Left lung (tissue), 10 donors: ENCODE data around the gene LRMDA. TPM values are rescaled to one million over a fixed set of nuclear protein-coding genes. Genes with fewer than 3 reads are reported as not detected.

ENCODE experiments used
- ATAC-seq: fragments of 200-7000 bp; cut with Tn5 transposase; one replicate; pipeline ENCODE4 v1.9.1; 2020; ENCODE audit warnings: moderate library complexity
- DNase-seq, 4 donors: peaks; one replicate each; pipeline ENCODE4 v3.0.0-alpha.2; 2013 to 2020
- H3K27ac ChIP-seq, 2 donors: fragments of 200-600 bp; sonication (generic) in 1 of 2; one replicate each; pipeline versions ENCODE4 v1.5.0 to v1.8.0; 2020 to 2021
- H3K27me3 ChIP-seq, 2 donors: fragments of 200-600 bp; sonication (generic) in 1 of 2; one replicate each; pipeline versions ENCODE4 v1.5.0 to v1.8.0; 2020 to 2021
- H3K36me3 ChIP-seq, 2 donors: fragments of 200-600 bp; sonication (generic) in 1 of 2; one replicate each; pipeline versions ENCODE4 v1.5.0 to v1.8.0; 2020 to 2021
- H3K4me1 ChIP-seq, 2 donors: fragments of 200-600 bp; one replicate each; pipeline ENCODE4 v1.8.0; 2021
- H3K4me3 ChIP-seq, 2 donors: fragments of 200-600 bp; sonication (generic) in 1 of 2; one replicate each; pipeline versions ENCODE4 v1.5.0 to v1.8.0; 2020 to 2021; ENCODE audit warnings: mild to moderate bottlenecking in 1 of 2
- H3K9me3 ChIP-seq, 2 donors: fragments of 200-600 bp; sonication (generic) in 1 of 2; one replicate each; pipeline versions ENCODE4 v1.5.0 to v1.8.0; 2020 to 2021
- CTCF ChIP-seq, 2 donors: fragments of 200-600 bp; sonication (generic) in 1 of 2; IDR thresholded peaks; one replicate each; pipeline versions ENCODE4 v1.5.0 to v1.8.0; 2021; ENCODE audit warnings: antibody characterized with exemption in 2 of 2
- intact Hi-C, 2 donors: fragments of 100-400 bp; cut with DNase I; formaldehyde crosslinking; loops; one replicate each; pipeline versions ENCODE4 v1.11.2 to v1.14.2; 2022
- polyA plus RNA-seq, 6 donors: library from polyadenylated mRNA; unstranded; fragments of 120-200 nt; gene quantifications; one replicate each; pipeline ENCODE4 v1.2.1, GENCODE V29; 2013; ENCODE audit not compliant: insufficient read length in 6 of 6
- total RNA-seq, 2 donors: library from RNA; stranded (reverse); fragmentation: NEBNext Ultra II Directional; extraction: Animal tissue kit (Norgen Biotek cat#: 25700); gene quantifications; one replicate each; pipeline ENCODE4 v1.2.1, GENCODE V29; 2021
- donor health status: DM: no; HTN: yes; CAD: no.
- donor health status: DM: no; HTN: no; CAD: no.

LRMDA gene
- total and polyA plus RNA-seq, 8 donors = 13.9 to 23.6 (median 18.7) TPM

GRCh38 chr10:75461672-75462649, 30.5 kb downstream of the LRMDA start:
- Histone ChIP-seq H3K27me3 (no peaks in the 10 kb centered on the region), H3K27ac (no peak overlapping the region), H3K36me3 (no peaks in the 10 kb centered on the region), H3K4me1 (peaks cover 0 to 10% of the 10 kb centered on the region in 2 donors), H3K9me3 (no peaks in the 10 kb centered on the region), H3K4me3 (no peak overlapping the region)
- no peak for TF ChIP-seq CTCF (IDR thresholded peaks at IDR 0.05)
- DNase-seq (no peak), ATAC-seq (no peak)
- intact Hi-C loops = no loop called here

GRCh38 chr10:75462865-75463264, 31.4 kb downstream of the LRMDA start:
- TF ChIP-seq CTCF (IDR thresholded peaks at IDR 0.05) = no peak
- Histone ChIP-seq H3K27ac (no peak overlapping the region), H3K36me3 (no peaks in the 10 kb centered on the region), H3K27me3 (no peaks in the 10 kb centered on the region), H3K4me3 (no peak overlapping the region), H3K9me3 (no peaks in the 10 kb centered on the region), H3K4me1 (peaks cover 0 to 10% of the 10 kb centered on the region in 2 donors)
- intact Hi-C loops = no loop called here
- ATAC-seq (no peak), DNase-seq (no peak)

GRCh38 chr10:75464478-75465449, 33.3 kb downstream of the LRMDA start:
- H3K36me3 ChIP-seq = no peaks in the 10 kb centered on the region
- H3K4me3 ChIP-seq = no peak overlapping the region
- DNase-seq (no peak), ATAC-seq (no peak)
- H3K9me3 ChIP-seq = no peaks in the 10 kb centered on the region
- no peak overlapping the region for H3K27ac ChIP-seq
- peaks cover 5 to 28% of the 10 kb centered on the region in 2 donors for H3K4me1 ChIP-seq
- intact Hi-C loops = no loop called here
- H3K27me3 ChIP-seq = no peaks in the 10 kb centered on the region
- no peak for TF ChIP-seq CTCF (IDR thresholded peaks at IDR 0.05)

GRCh38 chr10:75465450-75465827, 34.0 kb downstream of the LRMDA start:
- DNase-seq = no peak
- peaks cover 5 to 35% of the 10 kb centered on the region in 2 donors for H3K4me1 ChIP-seq
- no peak for ATAC-seq
- no peak overlapping the region for H3K27ac ChIP-seq
- no peak for TF ChIP-seq CTCF (IDR thresholded peaks at IDR 0.05)
- intact Hi-C loops = no loop called here
- H3K36me3 ChIP-seq = no peaks in the 10 kb centered on the region
- H3K4me3 ChIP-seq = no peak overlapping the region
- H3K9me3 ChIP-seq = no peaks in the 10 kb centered on the region
- no peaks in the 10 kb centered on the region for H3K27me3 ChIP-seq
